Activated CD8-positive, alpha-beta T cell treated with anti-CD3 and anti-CD28 coated beads for 36 hours (primary cell): ENCODE data around the gene SMTNL2. TPM values are rescaled to one million over a fixed set of nuclear protein-coding genes. Genes with fewer than 3 reads are reported as not detected.

ENCODE experiments used
- ATAC-seq: fragments of 200-7000 bp; cut with Tn5 transposase; one replicate; pipeline ENCODE4 v1.10.0; 2021; ENCODE audit warnings: mild to moderate bottlenecking, moderate library complexity
- CTCF ChIA-PET: fragments of 350-600 bp; sonication (Branson Sonifier 250); formaldehyde crosslinking; loops from one replicate; lab custom pipeline; 2021; ENCODE audit warnings: antibody characterized with exemption; lab: Charles Lee
- POLR2A ChIA-PET: fragments of 350-600 bp; sonication (Branson Sonifier 250); formaldehyde crosslinking; loops from one replicate; lab custom pipeline; 2021; ENCODE audit warnings: antibody characterized with exemption; lab: Charles Lee
- DNase-seq: peaks from one replicate; pipeline ENCODE4 v3.0.0-alpha.2; 2020
- H3K27ac Mint-ChIP-seq: one replicate; pipeline ENCODE4 v1.8.0; 2021; ENCODE audit warnings: mild to moderate bottlenecking, mixed read lengths
- H3K27me3 Mint-ChIP-seq: one replicate; pipeline ENCODE4 v1.8.0; 2021; ENCODE audit warnings: mixed read lengths
- H3K36me3 Mint-ChIP-seq: one replicate; pipeline ENCODE4 v1.8.0; 2021; ENCODE audit warnings: low read depth, mixed read lengths
- H3K4me1 Mint-ChIP-seq: one replicate; pipeline ENCODE4 v1.8.0; 2021; ENCODE audit warnings: low read depth, mixed read lengths
- H3K4me3 Mint-ChIP-seq: one replicate; pipeline ENCODE4 v1.8.0; 2021; ENCODE audit warnings: mild to moderate bottlenecking, moderate library complexity, mixed read lengths
- H3K9me3 Mint-ChIP-seq: one replicate; pipeline ENCODE4 v1.8.0; 2021; ENCODE audit warnings: mixed read lengths
- CTCF ChIP-seq: fragments of 200-600 bp; IDR thresholded peaks from one replicate; pipeline ENCODE4 v1.8.0; 2022; ENCODE audit warnings: antibody characterized with exemption, mild to moderate bottlenecking
- intact Hi-C: fragments of 100-400 bp; cut with micrococcal nuclease; formaldehyde crosslinking; loops from one replicate; pipeline ENCODE4 v1.10.0; 2022
- total RNA-seq, 2 experiments: library from RNA; stranded (reverse); gene quantifications; one replicate each; pipeline ENCODE4 v1.2.3, GENCODE V29; 2021

The SMTNL2 gene
- total RNA-seq, 2 experiments from 2014 or later, result not detected

- H3K27ac Mint-ChIP-seq, result no peak overlapping the region
- peaks cover 3% of the 10 kb centered on the region for H3K27me3 Mint-ChIP-seq
- no peaks in the 10 kb centered on the region for H3K9me3 Mint-ChIP-seq
- ChIA-PET CTCF (interaction anchor here (1.4 kb wide), 1 partner anchor 27 kb away, joined by 11 read pairs; no protein-coding TSS in a partner anchor), POLR2A (no interaction called here)
- no peaks in the 10 kb centered on the region for H3K36me3 Mint-ChIP-seq
- no peak overlapping the region for H3K4me3 Mint-ChIP-seq
- peaks cover 4% of the 10 kb centered on the region for H3K4me1 Mint-ChIP-seq
- intact Hi-C loops, result no loop called here
- no peak for ATAC-seq
- DNase-seq, result no peak
- no peak for TF ChIP-seq CTCF
Observed at GRCh38 chr17:4597975-4598374, 13.6 kb downstream of the SMTNL2 start.

GRCh38 chr17:4598776-4599504 is 14.6 kb downstream of the SMTNL2 start:
- CTCF ChIA-PET, result interaction anchor here (1.2 kb wide), 1 partner anchor 32 kb away, joined by 5 read pairs; no protein-coding TSS in a partner anchor

GRCh38 chr17:4599505-4600281 is 15.4 kb downstream of the SMTNL2 start:
- ChIA-PET POLR2A (interaction anchor here (1.1 kb wide), 1 partner anchor 22 kb away, joined by 3 read pairs; no protein-coding TSS in a partner anchor), CTCF (interaction anchor here (1.2 kb wide), 1 partner anchor 33 kb away, joined by 5 read pairs; no protein-coding TSS in a partner anchor)
- no peak for ATAC-seq
- no peak overlapping the region for H3K27ac Mint-ChIP-seq
- no peaks in the 10 kb centered on the region for H3K9me3 Mint-ChIP-seq
- H3K4me1 Mint-ChIP-seq, result peaks cover 4% of the 10 kb centered on the region
- no peak for DNase-seq
- H3K36me3 Mint-ChIP-seq, result no peaks in the 10 kb centered on the region
- no peak for TF ChIP-seq CTCF
- peaks cover 3% of the 10 kb centered on the region for H3K27me3 Mint-ChIP-seq
- intact Hi-C loops, result no loop called here
- H3K4me3 Mint-ChIP-seq, result no peak overlapping the region

More at GRCh38 chr17:4598776-4599504, 14.6 kb downstream of the SMTNL2 start:
- no peak for TF ChIP-seq CTCF
- POLR2A ChIA-PET, result no interaction called here
- H3K9me3 Mint-ChIP-seq, result no peaks in the 10 kb centered on the region
- ATAC-seq (no peak), DNase-seq (no peak)
- H3K27me3 Mint-ChIP-seq, result peaks cover 3% of the 10 kb centered on the region
- H3K4me1 Mint-ChIP-seq, result peaks cover 4% of the 10 kb centered on the region
- H3K4me3 Mint-ChIP-seq, result no peak overlapping the region
- intact Hi-C loops, result no loop called here
- no peak overlapping the region for H3K27ac Mint-ChIP-seq
- no peaks in the 10 kb centered on the region for H3K36me3 Mint-ChIP-seq

- intact Hi-C loops, result no loop called here
- Mint-ChIP-seq H3K4me1 (no peaks in the 10 kb centered on the region), H3K4me3 (no peak overlapping the region), H3K36me3 (no peaks in the 10 kb centered on the region), H3K27ac (no peak overlapping the region), H3K9me3 (no peaks in the 10 kb centered on the region), H3K27me3 (no peaks in the 10 kb centered on the region)
- ChIA-PET CTCF (interaction anchor here (1.1 kb wide), 1 partner anchor 34 kb away, joined by 5 read pairs; no protein-coding TSS in a partner anchor), POLR2A (interaction anchor here (0.6 to 1.1 kb wide), 2 partner anchors 23 to 103 kb away, joined by 3 read pairs; no protein-coding TSS in a partner anchor)
- no peak for TF ChIP-seq CTCF
- DNase-seq (no peak), ATAC-seq (no peak)
Observed at GRCh38 chr17:4600563-4600962, 16.2 kb downstream of the SMTNL2 start.
